Kidney epithelial cell (primary cell): ENCODE measurements around the gene SPATA9. TPM values are rescaled to one million over a fixed set of nuclear protein-coding genes. Genes with fewer than 3 reads are reported as not detected.
"Not testable (repeated sequence)": the region's sequence is repeated elsewhere in the genome, so short reads cannot be mapped to it uniquely, and the experiment has no call there.

Source experiments
- DNase-seq: peaks from one replicate; pipeline ENCODE4 v3.0.0-alpha.2; 2010; ENCODE audit warnings: low read depth
- H3K27me3 ChIP-seq: 2 replicates; pipeline ENCODE4 v1.6.0; 2011; ENCODE audit warnings: low read length; ENCODE audit not compliant: control insufficient read depth, insufficient read depth
- H3K36me3 ChIP-seq: 2 replicates; pipeline ENCODE4 v1.5.1; 2011; ENCODE audit warnings: low read length; ENCODE audit not compliant: control insufficient read depth, insufficient read depth
- H3K4me3 ChIP-seq: 2 replicates; pipeline ENCODE4 v1.5.1; 2011; ENCODE audit warnings: low read depth, mild to moderate bottlenecking, control low read depth, low read length
- CTCF ChIP-seq: IDR thresholded peaks from 2 replicates; pipeline ENCODE4 v1.5.1; 2011; ENCODE audit warnings: mild to moderate bottlenecking, moderate library complexity, low read length, control low read depth, inconsistent platforms; ENCODE audit not compliant: insufficient read depth, poor library complexity, severe bottlenecking
- total RNA-seq: library from RNA; depleted of rRNA; stranded (reverse); fragments of >200 nt; gene quantifications from 2 replicates; pipeline ENCODE4 v1.2.3, GENCODE V29; 2015

The SPATA9 gene
- total RNA-seq, 1 donor from 2014 or later: not detected

DNA sequence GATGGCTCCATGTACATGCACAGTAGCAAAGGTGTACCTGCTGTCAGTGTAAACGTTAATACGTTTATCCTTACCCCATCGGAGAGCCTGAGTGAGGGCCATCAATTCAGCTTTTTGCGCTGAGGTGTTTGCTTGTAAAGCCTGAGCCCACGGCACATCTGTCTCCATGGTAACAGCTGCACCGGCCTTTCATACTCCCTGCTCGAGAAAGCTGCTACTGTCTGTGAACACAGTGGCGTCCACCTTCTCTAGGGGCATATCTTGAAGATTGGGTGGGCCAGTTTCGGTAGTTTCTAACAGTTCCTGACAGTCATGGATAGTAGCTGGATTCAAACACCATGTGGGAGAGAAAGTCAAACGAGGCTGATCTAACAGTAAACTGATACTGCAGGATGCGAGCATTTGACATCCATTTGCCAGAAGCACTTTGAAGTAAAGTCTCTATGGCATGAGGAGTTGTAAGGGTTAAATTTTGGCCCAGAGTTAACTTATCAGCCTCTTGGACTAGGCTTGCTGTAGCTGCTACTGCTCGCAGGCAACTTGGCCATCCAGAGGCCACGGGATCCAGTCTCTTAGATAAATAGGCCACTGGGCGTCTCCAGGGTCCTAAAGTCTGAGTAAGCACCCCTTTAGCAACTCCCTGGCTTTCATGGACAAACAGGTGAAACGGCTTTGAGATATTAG, 27.3 kb upstream of the SPATA9 start:
- Histone ChIP-seq H3K36me3 (no peaks in the 10 kb centered on the region), H3K27me3 (no peaks in the 10 kb centered on the region), H3K4me3 (no peak overlapping the region)
- DNase-seq: no peak
- TF ChIP-seq CTCF: no peak

DNA sequence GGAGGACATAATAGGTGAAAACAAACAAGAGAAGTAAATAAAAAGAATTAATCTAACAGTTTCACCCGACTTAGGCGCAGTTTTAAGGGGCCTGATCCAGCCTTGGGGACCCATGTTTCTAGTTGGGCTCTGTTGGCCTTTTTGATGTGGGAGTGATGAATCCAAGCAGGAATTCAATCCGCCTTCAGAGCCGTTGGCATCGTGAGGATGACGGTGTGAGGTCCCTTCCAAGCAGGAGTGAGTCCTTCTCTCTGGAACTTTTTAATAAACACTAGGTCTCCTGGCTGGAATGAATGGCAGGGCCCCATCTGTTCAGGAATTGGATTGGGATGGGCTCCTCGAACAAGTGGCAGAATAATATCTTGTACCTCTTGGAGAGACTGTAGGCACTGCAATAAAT, 26.1 kb upstream of the SPATA9 start:
- no peak for DNase-seq
- no peak for TF ChIP-seq CTCF
- no peaks in the 10 kb centered on the region for H3K27me3 ChIP-seq
- no peaks in the 10 kb centered on the region for H3K36me3 ChIP-seq
- H3K4me3 ChIP-seq: no peak overlapping the region

DNA sequence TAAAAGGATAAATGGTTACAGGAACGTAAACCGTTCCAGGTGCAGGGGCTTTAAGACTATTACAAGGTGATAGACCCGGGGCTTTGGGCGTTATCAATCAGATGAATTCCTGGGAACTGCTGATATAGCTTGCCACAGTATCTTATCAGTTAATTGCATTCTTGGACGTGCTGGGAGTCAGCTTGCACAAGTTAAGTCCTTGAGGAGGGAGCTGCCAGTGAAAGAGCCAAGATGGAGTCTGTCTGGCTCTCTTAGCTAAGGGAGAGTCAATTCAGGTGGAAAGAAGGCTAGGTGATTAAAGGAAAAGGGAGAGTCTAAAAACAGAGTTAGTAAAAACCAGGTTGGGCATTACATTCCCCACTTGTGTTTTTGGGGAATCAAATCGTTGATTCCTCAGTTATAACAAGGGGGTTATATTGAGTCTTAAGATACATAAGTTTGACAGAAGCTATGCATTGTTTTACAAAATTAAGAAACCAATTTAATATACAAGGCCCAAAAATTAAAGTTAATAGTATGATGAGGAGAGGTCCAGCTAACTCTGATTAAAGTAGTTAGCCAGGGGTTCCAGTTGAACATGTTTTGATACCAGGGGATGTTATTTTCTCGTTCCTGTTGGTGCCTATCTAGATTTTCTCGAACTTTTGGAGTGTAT, 24.9 kb upstream of the SPATA9 start:
- H3K27me3 ChIP-seq, DNase-seq, H3K36me3 ChIP-seq, H3K4me3 ChIP-seq: not testable (repeated sequence)

- Histone ChIP-seq H3K4me3 (no peak overlapping the region), H3K36me3 (no peaks in the 10 kb centered on the region), H3K27me3 (no peaks in the 10 kb centered on the region)
- TF ChIP-seq CTCF: no peak
- DNase-seq: no peak
These were observed 24.3 kb upstream of the SPATA9 start for GRCh38 chr5:95707055-95707454.

GRCh38 chr5:95706196-95706595, 23.4 kb upstream of the SPATA9 start:
- H3K36me3 ChIP-seq, DNase-seq, H3K4me3 ChIP-seq, H3K27me3 ChIP-seq: not testable (repeated sequence)

DNA sequence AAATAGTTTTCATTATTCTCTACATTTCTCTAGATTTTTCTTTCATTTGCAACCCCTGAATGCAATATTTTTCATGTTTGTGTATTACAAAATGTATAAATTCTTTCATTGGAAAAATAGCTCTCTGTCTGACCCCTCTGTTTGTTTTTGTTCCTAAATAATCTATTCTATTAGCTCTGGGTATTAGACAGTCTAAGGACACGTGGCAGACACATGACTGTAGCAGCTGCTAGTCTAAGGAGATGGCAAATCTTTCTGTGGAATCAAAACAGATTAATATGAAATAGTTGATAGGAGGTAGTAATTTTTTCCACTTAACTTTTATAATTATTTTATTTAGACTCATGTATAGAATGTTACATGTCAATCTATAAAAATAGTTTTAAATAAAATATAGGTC, 21.4 kb upstream of the SPATA9 start:
- no peaks in the 10 kb centered on the region for H3K27me3 ChIP-seq
- no peak for DNase-seq
- no peak for TF ChIP-seq CTCF

DNA sequence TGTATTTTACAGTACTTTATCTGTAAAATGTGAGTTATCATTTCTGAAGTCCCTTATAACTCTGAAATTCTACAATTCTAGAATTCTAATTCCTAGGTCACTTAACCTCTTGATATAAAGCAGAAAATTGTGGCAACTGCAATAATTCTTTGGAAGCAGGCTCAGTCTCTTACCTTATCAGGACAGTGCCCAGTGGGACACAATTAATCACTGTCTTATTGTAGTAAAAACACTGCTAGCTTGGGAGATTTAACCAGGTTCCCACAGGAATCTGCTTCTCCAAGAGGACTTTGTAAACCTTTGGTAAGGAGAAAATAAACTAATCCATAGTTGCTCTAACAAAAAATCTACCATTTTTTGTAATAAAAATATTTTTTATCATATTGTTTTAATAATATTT, 18.3 kb upstream of the SPATA9 start:
- no peaks in the 10 kb centered on the region for H3K27me3 ChIP-seq
- no peak for TF ChIP-seq CTCF
- H3K36me3 ChIP-seq: no peaks in the 10 kb centered on the region

More for the DNA sequence above, 21.4 kb upstream of the SPATA9 start:
- H3K36me3 ChIP-seq: no peaks in the 10 kb centered on the region
- H3K4me3 ChIP-seq: no peak overlapping the region

More for the DNA sequence above, 18.3 kb upstream of the SPATA9 start:
- DNase-seq: no peak
- no peak overlapping the region for H3K4me3 ChIP-seq
